GM23248 (cell line): ENCODE measurements around the gene ZNF91.
"Not testable (repeated sequence)": the region's sequence is repeated elsewhere in the genome, so short reads cannot be mapped to it uniquely, and the experiment has no call there.

Experiments
- EZH2 ChIP-seq: fragments of 200-600 bp; sonication (generic); IDR thresholded peaks from 2 replicates; pipeline ENCODE4 v1.6.1; 2018; ENCODE audit warnings: antibody characterized with exemption, mild to moderate bottlenecking; ENCODE audit not compliant: insufficient read depth, poor library complexity, severe bottlenecking
- EZH2phosphoT487 ChIP-seq: fragments of 200-600 bp; sonication (generic); IDR thresholded peaks from 2 replicates; pipeline ENCODE4 v1.6.1; 2018; ENCODE audit warnings: antibody characterized with exemption, moderate library complexity, mild to moderate bottlenecking, low read depth; ENCODE audit not compliant: insufficient read depth

DNA sequence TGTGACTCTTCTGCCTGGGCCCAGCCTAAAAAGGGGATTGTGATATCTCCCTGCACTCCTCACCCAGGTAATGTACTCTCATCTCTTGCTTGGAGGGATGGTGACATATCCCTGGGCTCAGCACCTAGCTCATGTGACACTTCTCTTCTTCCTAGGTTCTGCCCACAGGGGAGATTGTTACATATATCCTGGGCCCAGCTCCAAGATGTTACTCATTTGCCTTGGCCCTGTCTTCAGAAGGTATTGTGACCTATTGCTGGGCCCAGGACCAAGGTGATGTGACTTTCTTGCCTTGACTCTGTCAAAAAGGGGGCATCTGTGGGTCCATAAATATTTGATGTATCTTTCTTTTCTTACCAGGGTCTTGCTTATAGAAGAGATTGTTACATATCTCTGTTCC, 73.9 kb downstream of the ZNF91 start:
- not testable (repeated sequence) for TF ChIP-seq EZH2, EZH2phosphoT487
